ENCODE measurements around the gene ABTB2.

Gene ABTB2

GRCh38 chr11:34148504-34149165 lies 209.2 kb downstream of the ABTB2 start:
- no peak overlapping the region for H3K4me3 ChIP-seq (ENCODE audit: low read depth, low read length)
- DNase-seq (ENCODE audit: low read depth), result no peak

GRCh38 chr11:34147581-34147980 lies 210.2 kb downstream of the ABTB2 start:
- no peak for DNase-seq (ENCODE audit: low read depth)

GRCh38 chr11:34146866-34147265 lies 210.9 kb downstream of the ABTB2 start:
- no peak for DNase-seq (ENCODE audit: low read depth)
- H3K4me3 ChIP-seq (ENCODE audit: low read depth, low read length), result no peak overlapping the region

More at GRCh38 chr11:34147581-34147980, 210.2 kb downstream of the ABTB2 start:
- H3K4me3 ChIP-seq (ENCODE audit: low read depth, low read length), result no peak overlapping the region

- H3K4me3 ChIP-seq (ENCODE audit: low read depth, low read length), result no peak overlapping the region
- DNase-seq (ENCODE audit: low read depth), result no peak
These were observed 211.4 kb downstream of the ABTB2 start for GRCh38 chr11:34146411-34146810.

- no peak for DNase-seq (ENCODE audit: low read depth)
- H3K4me3 ChIP-seq (ENCODE audit: low read depth, low read length), result no peak overlapping the region
These were observed 211.9 kb downstream of the ABTB2 start for GRCh38 chr11:34145847-34146381.

- H3K4me3 ChIP-seq (ENCODE audit: low read depth, low read length), result no peak overlapping the region
- DNase-seq (ENCODE audit: low read depth), result no peak
These were observed 212.7 kb downstream of the ABTB2 start for GRCh38 chr11:34145073-34145472.

GRCh38 chr11:34143048-34143447 lies 214.8 kb downstream of the ABTB2 start:
- no peak overlapping the region for H3K4me3 ChIP-seq (ENCODE audit: low read depth, low read length)
- DNase-seq (ENCODE audit: low read depth), result no peak

- no peak overlapping the region for H3K4me3 ChIP-seq (ENCODE audit: low read depth, low read length)
- DNase-seq (ENCODE audit: low read depth), result no peak
These were observed 217.7 kb downstream of the ABTB2 start for GRCh38 chr11:34140149-34140548.

- DNase-seq (ENCODE audit: low read depth), result no peak
- H3K4me3 ChIP-seq (ENCODE audit: low read depth, low read length), result no peak overlapping the region
These were observed 218.5 kb downstream of the ABTB2 start for GRCh38 chr11:34139346-34139745.

- no peak overlapping the region for H3K4me3 ChIP-seq (ENCODE audit: low read depth, low read length)
- no peak for DNase-seq (ENCODE audit: low read depth)
These were observed 221.4 kb downstream of the ABTB2 start for GRCh38 chr11:34136420-34136819.

GRCh38 chr11:34135439-34135838 lies 222.4 kb downstream of the ABTB2 start:
- H3K4me3 ChIP-seq (ENCODE audit: low read depth, low read length), result no peak overlapping the region
- DNase-seq (ENCODE audit: low read depth), result no peak

GRCh38 chr11:34134765-34135164 lies 223.0 kb downstream of the ABTB2 start:
- H3K4me3 ChIP-seq (ENCODE audit: low read depth, low read length), result no peak overlapping the region
- DNase-seq (ENCODE audit: low read depth), result no peak

GRCh38 chr11:34132261-34132965 lies 225.4 kb downstream of the ABTB2 start:
- H3K4me3 ChIP-seq (ENCODE audit: low read depth, low read length), result no peak overlapping the region
- DNase-seq (ENCODE audit: low read depth), result no peak

- DNase-seq (ENCODE audit: low read depth), result no peak
These were observed 229.0 kb downstream of the ABTB2 start for GRCh38 chr11:34128824-34129223.

GRCh38 chr11:34126959-34127848 lies 230.6 kb downstream of the ABTB2 start:
- DNase-seq (ENCODE audit: low read depth), result no peak

More at GRCh38 chr11:34128824-34129223, 229.0 kb downstream of the ABTB2 start:
- no peak overlapping the region for H3K4me3 ChIP-seq (ENCODE audit: low read depth, low read length)

GRCh38 chr11:34124885-34125668 lies 232.7 kb downstream of the ABTB2 start:
- H3K4me3 ChIP-seq (ENCODE audit: low read depth, low read length), result no peak overlapping the region
- no peak for DNase-seq (ENCODE audit: low read depth)

More at GRCh38 chr11:34126959-34127848, 230.6 kb downstream of the ABTB2 start:
- no peak overlapping the region for H3K4me3 ChIP-seq (ENCODE audit: low read depth, low read length)

GRCh38 chr11:34120651-34121050 lies 237.2 kb downstream of the ABTB2 start:
- no peak overlapping the region for H3K4me3 ChIP-seq (ENCODE audit: low read depth, low read length)
- DNase-seq (ENCODE audit: low read depth), result no peak

- DNase-seq (ENCODE audit: low read depth), result no peak
- no peak overlapping the region for H3K4me3 ChIP-seq (ENCODE audit: low read depth, low read length)
These were observed 243.3 kb downstream of the ABTB2 start for GRCh38 chr11:34114471-34114870.

GRCh38 chr11:34114014-34114413 lies 243.8 kb downstream of the ABTB2 start:
- H3K4me3 ChIP-seq (ENCODE audit: low read depth, low read length), result no peak overlapping the region
- no peak for DNase-seq (ENCODE audit: low read depth)
